ENCODE results near the gene THAP12. TPM values are rescaled to one million over a fixed set of nuclear protein-coding genes. Genes with fewer than 3 reads are reported as not detected.

THAP12 gene
- total and polyA plus RNA-seq, 10 of the 15 experiments (the other 5 are each of a cell fraction or from before 2014, with no cell fraction given) = 12.6 to 45.6 (median 22.3) TPM

DNA sequence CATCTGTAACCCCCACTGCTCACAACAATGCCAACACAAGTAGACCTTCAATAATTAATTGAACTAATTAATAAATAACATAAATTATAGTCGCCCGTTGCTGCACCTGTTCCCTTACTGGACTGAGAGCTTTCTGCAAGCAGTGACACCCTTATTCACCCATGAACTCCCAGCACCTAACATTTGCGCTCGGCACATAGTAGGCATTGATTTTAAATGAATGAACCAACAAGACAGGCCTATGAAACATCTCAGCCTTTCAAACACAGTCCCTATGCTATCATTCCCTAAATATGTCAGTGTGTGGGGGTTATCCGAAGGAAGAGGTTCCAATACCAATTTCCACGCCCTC is 1.1 kb downstream of the THAP12 start:
- no peak for FAIRE-seq
- Histone ChIP-seq H3K4me2 (ENCODE audit: control insufficient read depth, insufficient read depth) (peak overlapping the region; percentile 91), H2AFZ (ENCODE audit: control insufficient read depth, low read depth, low read length) (no peak overlapping the region), H3K4me3 (peak overlapping the region; percentile 71), H3K27ac (ENCODE audit: control insufficient read depth, insufficient read depth) (no peak overlapping the region), H3K36me3 (ENCODE audit: control insufficient read depth in 2 of 2, insufficient read depth in 2 of 2, low read length in 1 of 2) (no peaks in the 10 kb centered on the region), H3K4me1 (ENCODE audit: control insufficient read depth, insufficient read depth, low read length) (peaks cover 24% of the 10 kb centered on the region), H3K79me2 (ENCODE audit: control insufficient read depth, insufficient read depth, low read length) (peaks cover 17% of the 10 kb centered on the region), H3K27me3 (replicated peaks in 1 of 2; ENCODE audit: control insufficient read depth in 2 of 2, insufficient read depth in 2 of 2, low read length in 1 of 2) (no peaks in the 10 kb centered on the region), H3K9me3 (replicated peaks; ENCODE audit: control insufficient read depth, insufficient read depth, low read length) (no peaks in the 10 kb centered on the region), H4K20me1 (ENCODE audit: control insufficient read depth, insufficient read depth) (peaks cover 2% of the 10 kb centered on the region; the same call in 1 of the 2 replicates), H3K9ac (ENCODE audit: control insufficient read depth, insufficient read depth, low read length) (peak overlapping the region; percentile 63)
- intact Hi-C loops (cut with micrococcal nuclease; ENCODE audit: unreplicated experiment) (loop anchor here (2.0 to 10.0 kb wide), 3 partner anchors 65 to 295 kb away; partner anchors contain the start of genes EMSY and LRRC32), in situ Hi-C loops (cut with MboI) (no loop called here)
- ChIA-PET POLR2A (no interaction called here), RAD21 (ENCODE audit: unreplicated experiment) (no interaction called here), CTCF (interaction anchor here (0.9 kb wide), 1 partner anchor 41 kb away, joined by 3 read pairs; no protein-coding TSS in a partner anchor), SMC1A (ENCODE audit: uncharacterized antibody, unreplicated experiment) (no interaction called here)
- no peak for DNase-seq (ENCODE audit: low read depth, low spot score)
- no TSS peak for BruUV-seq (replicated peaks)
- ATAC-seq = no peak
- TF ChIP-seq BCL11A (IDR thresholded peaks at IDR 0.05; ENCODE audit: low read depth, low read length) (no peak), ATF7 (IDR thresholded peaks at IDR 0.05; ENCODE audit: low read depth) (no peak), CBFB (IDR thresholded peaks at IDR 0.05; ENCODE audit: low read depth) (no peak), NR2C2 (IDR thresholded peaks at IDR 0.05; ENCODE audit: borderline replicate concordance, control insufficient read depth, insufficient read length, low read depth) (no peak), POU2F2 (IDR thresholded peaks at IDR 0.05; ENCODE audit: borderline replicate concordance, low read depth, low read length) (no peak), SIN3A (IDR thresholded peaks at IDR 0.05; ENCODE audit: low read depth, low read length) (no peak), ZZZ3 (IDR thresholded peaks at IDR 0.05; ENCODE audit: control insufficient read depth, insufficient read length, low read depth) (no peak), GABPA (IDR thresholded peaks at IDR 0.05; ENCODE audit: low read depth) (no peak), EZH2 (IDR thresholded peaks at IDR 0.05; ENCODE audit: borderline replicate concordance, control insufficient read depth, low read depth, low read length) (no peak), BACH1 (IDR thresholded peaks at IDR 0.05; ENCODE audit: borderline replicate concordance) (no peak), RAD51 (IDR thresholded peaks at IDR 0.05) (no peak), DPF2 (IDR thresholded peaks at IDR 0.05) (no peak), RB1 (IDR thresholded peaks at IDR 0.05; ENCODE audit: borderline replicate concordance) (no peak), BMI1 (IDR thresholded peaks at IDR 0.05; ENCODE audit: borderline replicate concordance) (no peak), CBX5 (IDR thresholded peaks at IDR 0.05; ENCODE audit: low read depth) (no peak)
- TF ChIP-seq, protein P1, sequence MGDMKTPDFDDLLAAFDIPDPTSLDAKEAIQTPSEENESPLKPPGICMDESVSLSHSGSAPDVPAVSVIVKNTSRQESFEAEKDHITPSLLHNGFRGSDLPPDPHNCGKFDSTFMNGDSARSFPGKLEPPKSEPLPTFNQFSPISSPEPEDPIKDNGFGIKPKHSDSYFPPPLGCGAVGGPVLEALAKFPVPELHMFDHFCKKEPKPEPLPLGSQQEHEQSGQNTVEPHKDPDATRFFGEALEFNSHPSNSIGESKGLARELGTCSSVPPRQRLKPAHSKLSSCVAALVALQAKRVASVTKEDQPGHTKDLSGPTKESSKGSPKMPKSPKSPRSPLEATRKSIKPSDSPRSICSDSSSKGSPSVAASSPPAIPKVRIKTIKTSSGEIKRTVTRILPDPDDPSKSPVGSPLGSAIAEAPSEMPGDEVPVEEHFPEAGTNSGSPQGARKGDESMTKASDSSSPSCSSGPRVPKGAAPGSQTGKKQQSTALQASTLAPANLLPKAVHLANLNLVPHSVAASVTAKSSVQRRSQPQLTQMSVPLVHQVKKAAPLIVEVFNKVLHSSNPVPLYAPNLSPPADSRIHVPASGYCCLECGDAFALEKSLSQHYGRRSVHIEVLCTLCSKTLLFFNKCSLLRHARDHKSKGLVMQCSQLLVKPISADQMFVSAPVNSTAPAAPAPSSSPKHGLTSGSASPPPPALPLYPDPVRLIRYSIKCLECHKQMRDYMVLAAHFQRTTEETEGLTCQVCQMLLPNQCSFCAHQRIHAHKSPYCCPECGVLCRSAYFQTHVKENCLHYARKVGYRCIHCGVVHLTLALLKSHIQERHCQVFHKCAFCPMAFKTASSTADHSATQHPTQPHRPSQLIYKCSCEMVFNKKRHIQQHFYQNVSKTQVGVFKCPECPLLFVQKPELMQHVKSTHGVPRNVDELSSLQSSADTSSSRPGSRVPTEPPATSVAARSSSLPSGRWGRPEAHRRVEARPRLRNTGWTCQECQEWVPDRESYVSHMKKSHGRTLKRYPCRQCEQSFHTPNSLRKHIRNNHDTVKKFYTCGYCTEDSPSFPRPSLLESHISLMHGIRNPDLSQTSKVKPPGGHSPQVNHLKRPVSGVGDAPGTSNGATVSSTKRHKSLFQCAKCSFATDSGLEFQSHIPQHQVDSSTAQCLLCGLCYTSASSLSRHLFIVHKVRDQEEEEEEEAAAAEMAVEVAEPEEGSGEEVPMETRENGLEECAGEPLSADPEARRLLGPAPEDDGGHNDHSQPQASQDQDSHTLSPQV (IDR thresholded peaks at IDR 0.05) = no peak
- TF ChIP-seq, protein P2, sequence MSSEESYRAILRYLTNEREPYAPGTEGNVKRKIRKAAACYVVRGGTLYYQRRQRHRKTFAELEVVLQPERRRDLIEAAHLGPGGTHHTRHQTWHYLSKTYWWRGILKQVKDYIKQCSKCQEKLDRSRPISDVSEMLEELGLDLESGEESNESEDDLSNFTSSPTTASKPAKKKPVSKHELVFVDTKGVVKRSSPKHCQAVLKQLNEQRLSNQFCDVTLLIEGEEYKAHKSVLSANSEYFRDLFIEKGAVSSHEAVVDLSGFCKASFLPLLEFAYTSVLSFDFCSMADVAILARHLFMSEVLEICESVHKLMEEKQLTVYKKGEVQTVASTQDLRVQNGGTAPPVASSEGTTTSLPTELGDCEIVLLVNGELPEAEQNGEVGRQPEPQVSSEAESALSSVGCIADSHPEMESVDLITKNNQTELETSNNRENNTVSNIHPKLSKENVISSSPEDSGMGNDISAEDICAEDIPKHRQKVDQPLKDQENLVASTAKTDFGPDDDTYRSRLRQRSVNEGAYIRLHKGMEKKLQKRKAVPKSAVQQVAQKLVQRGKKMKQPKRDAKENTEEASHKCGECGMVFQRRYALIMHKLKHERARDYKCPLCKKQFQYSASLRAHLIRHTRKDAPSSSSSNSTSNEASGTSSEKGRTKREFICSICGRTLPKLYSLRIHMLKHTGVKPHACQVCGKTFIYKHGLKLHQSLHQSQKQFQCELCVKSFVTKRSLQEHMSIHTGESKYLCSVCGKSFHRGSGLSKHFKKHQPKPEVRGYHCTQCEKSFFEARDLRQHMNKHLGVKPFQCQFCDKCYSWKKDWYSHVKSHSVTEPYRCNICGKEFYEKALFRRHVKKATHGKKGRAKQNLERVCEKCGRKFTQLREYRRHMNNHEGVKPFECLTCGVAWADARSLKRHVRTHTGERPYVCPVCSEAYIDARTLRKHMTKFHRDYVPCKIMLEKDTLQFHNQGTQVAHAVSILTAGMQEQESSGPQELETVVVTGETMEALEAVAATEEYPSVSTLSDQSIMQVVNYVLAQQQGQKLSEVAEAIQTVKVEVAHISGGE (CRISPR knock-in tag; IDR thresholded peaks at IDR 0.05) = no peak
- TF ChIP-seq, protein P3, sequence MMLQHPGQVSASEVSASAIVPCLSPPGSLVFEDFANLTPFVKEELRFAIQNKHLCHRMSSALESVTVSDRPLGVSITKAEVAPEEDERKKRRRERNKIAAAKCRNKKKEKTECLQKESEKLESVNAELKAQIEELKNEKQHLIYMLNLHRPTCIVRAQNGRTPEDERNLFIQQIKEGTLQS (IDR thresholded peaks at IDR 0.05; ENCODE audit: borderline replicate concordance, extremely low read depth, low read depth, low read length) = no peak
- WGBS (ENCODE audit: insufficient coverage, insufficient replicate concordance, low lambda C conversion rate, missing lambda C conversion rate) = 18% methylated on average over 6 of the region's 6 CpGs

All from GM12878 (cell line).